ENCODE results near the gene DNAJC5. TPM values are rescaled to one million over a fixed set of nuclear protein-coding genes. Genes with fewer than 3 reads are reported as not detected.

The DNAJC5 gene
- total RNA-seq, 1 experiment from 2014 or later: 59.5 TPM

DNA sequence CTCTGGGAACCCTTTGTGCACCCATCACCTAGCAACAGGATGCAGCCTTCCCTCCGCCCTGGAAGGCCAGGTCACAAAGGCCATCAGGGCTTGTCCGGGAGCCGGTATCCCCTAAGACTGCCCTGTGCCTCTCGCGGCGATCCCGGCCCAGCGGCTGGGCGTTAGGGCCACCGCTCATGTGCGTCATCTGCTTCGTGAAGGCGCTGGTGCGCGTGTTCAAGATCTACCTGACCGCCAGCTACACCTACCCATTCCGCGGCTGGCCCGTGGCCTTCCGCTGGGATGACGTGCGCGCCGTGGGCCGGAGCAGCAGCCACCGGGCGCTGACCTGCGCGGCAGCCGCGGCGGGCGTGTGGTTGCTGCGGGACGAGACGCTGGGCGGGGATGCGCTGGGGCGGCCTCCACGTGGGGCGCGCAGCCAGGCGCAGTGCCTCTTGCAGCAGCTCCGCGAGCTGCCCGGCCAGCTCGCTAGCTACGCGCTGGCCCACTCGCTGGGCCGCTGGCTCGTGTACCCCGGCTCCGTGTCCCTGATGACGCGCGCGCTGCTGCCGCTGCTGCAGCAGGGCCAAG lies 33.5 kb upstream of the DNAJC5 start, which contains the start of gene ABHD16B:
ABHD16B (plus strand) TSS at position 134 of the 570 bp plus-strand sequence; CDS start at position 177, 43 bp downstream.
- ChIA-PET POLR2A (no interaction called here), CTCF (no interaction called here)
- H3K27ac ChIP-seq (ENCODE audit: low read length): no peak within 1 kb of the TSS
- no peak within 1 kb of the TSS for H3K4me3 ChIP-seq (ENCODE audit: low read depth in 2 of 2, low read length in 2 of 2)
- TF ChIP-seq TCF7L2 (IDR thresholded peaks at IDR 0.05; ENCODE audit: low read depth, low read length): no peak
- TF ChIP-seq SIN3A (IDR thresholded peaks at IDR 0.05; ENCODE audit: borderline replicate concordance, insufficient read depth, low read depth, low read length): no peak
- no peak for TF ChIP-seq REST (IDR thresholded peaks at IDR 0.05; ENCODE audit: insufficient read depth in 1 of 2, low read depth in 2 of 2, low read length in 1 of 2)
- no peak for TF ChIP-seq POLR2AphosphoS5 (IDR thresholded peaks at IDR 0.05; ENCODE audit: low read depth, low read length)
- TF ChIP-seq, protein P1, sequence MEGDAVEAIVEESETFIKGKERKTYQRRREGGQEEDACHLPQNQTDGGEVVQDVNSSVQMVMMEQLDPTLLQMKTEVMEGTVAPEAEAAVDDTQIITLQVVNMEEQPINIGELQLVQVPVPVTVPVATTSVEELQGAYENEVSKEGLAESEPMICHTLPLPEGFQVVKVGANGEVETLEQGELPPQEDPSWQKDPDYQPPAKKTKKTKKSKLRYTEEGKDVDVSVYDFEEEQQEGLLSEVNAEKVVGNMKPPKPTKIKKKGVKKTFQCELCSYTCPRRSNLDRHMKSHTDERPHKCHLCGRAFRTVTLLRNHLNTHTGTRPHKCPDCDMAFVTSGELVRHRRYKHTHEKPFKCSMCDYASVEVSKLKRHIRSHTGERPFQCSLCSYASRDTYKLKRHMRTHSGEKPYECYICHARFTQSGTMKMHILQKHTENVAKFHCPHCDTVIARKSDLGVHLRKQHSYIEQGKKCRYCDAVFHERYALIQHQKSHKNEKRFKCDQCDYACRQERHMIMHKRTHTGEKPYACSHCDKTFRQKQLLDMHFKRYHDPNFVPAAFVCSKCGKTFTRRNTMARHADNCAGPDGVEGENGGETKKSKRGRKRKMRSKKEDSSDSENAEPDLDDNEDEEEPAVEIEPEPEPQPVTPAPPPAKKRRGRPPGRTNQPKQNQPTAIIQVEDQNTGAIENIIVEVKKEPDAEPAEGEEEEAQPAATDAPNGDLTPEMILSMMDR (IDR thresholded peaks at IDR 0.05): no peak
- ATAC-seq (no peak), DNase-seq (ENCODE audit: low read depth, low spot score) (no peak)
- intact Hi-C loops (cut with micrococcal nuclease; ENCODE audit: unreplicated experiment) (no loop called here), in situ Hi-C loops (cut with HindIII; ENCODE audit: low pct_unique_long_range_greater_than_20kb, low sequenced_read_pairs) (no loop called here)
- no peaks in the 10 kb centered on the region for H3K27me3 ChIP-seq (ENCODE audit: control insufficient read depth, insufficient read depth, low read length)
- BruUV-seq (replicated peaks): no TSS peak
- peaks cover 3% of the 10 kb centered on the region; the same call in 1 of the 2 replicates for H3K36me3 ChIP-seq (ENCODE audit: control insufficient read depth, insufficient read depth, low read length)
- peaks cover 30% of the 10 kb centered on the region for H3K4me1 ChIP-seq (ENCODE audit: control insufficient read depth, insufficient read depth, low read length)
- no peaks in the 10 kb centered on the region for H3K9me3 ChIP-seq (ENCODE audit: control insufficient read depth, insufficient read depth, low read depth, low read length)

GRCh38 chr20:63861981-63862901 lies 32.7 kb upstream of the DNAJC5 start:
- intact Hi-C loops (cut with micrococcal nuclease; ENCODE audit: unreplicated experiment): no loop called here
- H3K27me3 ChIP-seq (ENCODE audit: control insufficient read depth, insufficient read depth, low read length): no peaks in the 10 kb centered on the region
- CTCF ChIA-PET: no interaction called here
- in situ Hi-C loops (cut with HindIII; ENCODE audit: low pct_unique_long_range_greater_than_20kb, low sequenced_read_pairs): no loop called here
- no TSS peak for BruUV-seq (replicated peaks)
- TF ChIP-seq TCF7L2 (IDR thresholded peaks at IDR 0.05; ENCODE audit: low read depth, low read length) (no peak), REST (IDR thresholded peaks at IDR 0.05; ENCODE audit: insufficient read depth in 1 of 2, low read depth in 2 of 2, low read length in 1 of 2) (no peak), SIN3A (IDR thresholded peaks at IDR 0.05; ENCODE audit: borderline replicate concordance, insufficient read depth, low read depth, low read length) (no peak), POLR2AphosphoS5 (IDR thresholded peaks at IDR 0.05; ENCODE audit: low read depth, low read length) (no peak)
- TF ChIP-seq, protein P1 (IDR thresholded peaks at IDR 0.05): no peak
- H3K27ac ChIP-seq (ENCODE audit: low read length): no peak overlapping the region
- DNase-seq (ENCODE audit: low read depth, low spot score): no peak
- no peak for ATAC-seq
- no peaks in the 10 kb centered on the region for H3K9me3 ChIP-seq (ENCODE audit: control insufficient read depth, insufficient read depth, low read depth, low read length)
- no peak overlapping the region for H3K4me3 ChIP-seq (ENCODE audit: low read depth in 2 of 2, low read length in 2 of 2)
- H3K36me3 ChIP-seq (ENCODE audit: control insufficient read depth, insufficient read depth, low read length): peaks cover 3% of the 10 kb centered on the region; the same call in 1 of the 2 replicates
- POLR2A ChIA-PET: no interaction called here
- H3K4me1 ChIP-seq (ENCODE audit: control insufficient read depth, insufficient read depth, low read length): peaks cover 25% of the 10 kb centered on the region

All from Panc1 (cell line).